GM18909 (cell line): ENCODE measurements around the gene WDFY2.

Source experiments
- ATAC-seq: cut with Tn5 transposase; IDR thresholded peaks from one replicate; pipeline ENCODE4 v1.9.1; 2021; ENCODE audit warnings: mild to moderate bottlenecking; ENCODE audit not compliant: unreplicated experiment, poor library complexity

Gene WDFY2

GRCh38 chr13:51729866-51730553 is 145.7 kb downstream of the WDFY2 start:
- no peak for ATAC-seq

- no peak for ATAC-seq
These were observed 146.7 kb downstream of the WDFY2 start for GRCh38 chr13:51730927-51731326.

- ATAC-seq: no peak
These were observed 147.5 kb downstream of the WDFY2 start for GRCh38 chr13:51731759-51732158.

GRCh38 chr13:51733374-51734298 is 149.4 kb downstream of the WDFY2 start:
- ATAC-seq: no peak

GRCh38 chr13:51734786-51735185 is 150.5 kb downstream of the WDFY2 start:
- no peak for ATAC-seq

- no peak for ATAC-seq
These were observed 153.3 kb downstream of the WDFY2 start for GRCh38 chr13:51737609-51738008.

GRCh38 chr13:51738226-51738905 is 154.1 kb downstream of the WDFY2 start:
- no peak for ATAC-seq

- ATAC-seq: no peak
These were observed 154.9 kb downstream of the WDFY2 start for GRCh38 chr13:51739027-51739764.

GRCh38 chr13:51740698-51741097 is 156.4 kb downstream of the WDFY2 start:
- ATAC-seq: no peak

- no peak for ATAC-seq
These were observed 157.8 kb downstream of the WDFY2 start for GRCh38 chr13:51742031-51742430.

- no peak for ATAC-seq
These were observed 158.3 kb downstream of the WDFY2 start for GRCh38 chr13:51742611-51743010.

- no peak for ATAC-seq
These were observed 161.0 kb downstream of the WDFY2 start for GRCh38 chr13:51745243-51745642.

GRCh38 chr13:51746802-51747201 is 162.5 kb downstream of the WDFY2 start:
- ATAC-seq: no peak

- ATAC-seq: no peak
These were observed 163.5 kb downstream of the WDFY2 start for GRCh38 chr13:51747438-51748434.

GRCh38 chr13:51756651-51757050 is 172.4 kb downstream of the WDFY2 start:
- no peak for ATAC-seq

GRCh38 chr13:51758691-51759090 is 174.4 kb downstream of the WDFY2 start:
- no peak for ATAC-seq

GRCh38 chr13:51759240-51759639 is 175.0 kb downstream of the WDFY2 start:
- no peak for ATAC-seq

- ATAC-seq: no peak
These were observed 176.3 kb downstream of the WDFY2 start for GRCh38 chr13:51760592-51760991.
